HAP-1 (cell line): Measurements from ENCODE around the gene TMC5.

Source experiments
- DNase-seq, 2 experiments: peaks; one replicate each; pipeline ENCODE4 v3.0.0-alpha.2; 2016 to 2020; ENCODE audit warnings: low spot score in 2 of 2
- H3K27me3 ChIP-seq: fragments of 250-450 bp; sonication (Bioruptor Pico); 2 replicates; pipeline ENCODE4 v1.5.1; 2020; ENCODE audit warnings: low read depth, mild to moderate bottlenecking, moderate library complexity
- H3K36me3 ChIP-seq: fragments of 250-450 bp; sonication (Bioruptor Pico); replicated peaks from 2 replicates; pipeline ENCODE4 v1.5.1; 2020; ENCODE audit warnings: mild to moderate bottlenecking
- H3K4me1 ChIP-seq: fragments of 250-450 bp; sonication (Bioruptor Pico); 2 replicates; pipeline ENCODE4 v1.5.1; 2020; ENCODE audit warnings: mild to moderate bottlenecking
- H3K4me3 ChIP-seq: fragments of 250-450 bp; sonication (Bioruptor Pico); 2 replicates; pipeline ENCODE4 v1.5.1; 2020; ENCODE audit warnings: mild to moderate bottlenecking, moderate library complexity
- H3K9me3 ChIP-seq: fragments of 250-450 bp; sonication (Bioruptor Pico); 2 replicates; pipeline ENCODE4 v1.5.1; 2020; ENCODE audit warnings: mild to moderate bottlenecking, moderate library complexity
- in situ Hi-C: fragments of 300-500 bp; cut with MboI; formaldehyde crosslinking; loops from 3 replicates; pipeline ENCODE4 v1.14.3; 2020; ENCODE audit warnings: low sequenced_read_pairs, inconsistent platforms, mixed read lengths

Gene TMC5

DNA sequence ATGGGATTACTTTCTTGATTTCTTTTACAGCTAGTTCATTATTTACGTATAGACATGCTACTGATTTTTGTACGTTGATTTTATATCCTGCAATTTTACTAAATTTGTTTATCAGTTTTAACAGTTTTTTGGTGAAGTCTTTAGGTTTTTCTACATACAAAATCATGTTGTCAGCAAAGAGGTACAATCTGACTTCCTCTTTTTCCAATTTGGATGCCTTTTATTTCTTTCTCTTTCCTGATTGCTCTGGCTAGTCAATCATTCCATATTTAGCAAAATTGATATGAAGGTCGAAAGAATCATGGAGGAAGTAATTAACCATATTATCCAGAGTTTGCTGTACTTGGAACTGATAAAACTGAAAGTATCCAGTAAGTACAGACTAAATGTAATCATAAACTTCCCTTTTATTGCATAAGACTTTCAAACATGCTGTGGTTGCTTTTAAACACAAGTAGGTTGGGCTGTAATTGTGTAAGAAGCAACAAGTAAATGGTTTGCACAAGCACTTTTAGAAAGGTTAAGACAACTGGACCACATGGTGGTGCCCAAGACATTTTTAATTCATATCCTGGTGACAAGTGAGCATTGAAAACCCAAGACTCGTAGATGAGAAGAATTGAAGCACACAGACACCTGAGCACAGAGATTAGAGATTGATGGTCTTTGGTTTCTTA is 95.8 kb downstream of the TMC5 start:
- in situ Hi-C loops: loop anchor here (25.0 kb wide), 1 partner anchor 701 kb away; the partner anchor contains the start of gene ARL6IP1
- Histone ChIP-seq H3K4me1 (peaks cover 4% of the 10 kb centered on the region; the same call in 1 of the 2 replicates), H3K36me3 (peaks cover 46% of the 10 kb centered on the region), H3K4me3 (no peak overlapping the region), H3K27me3 (no peaks in the 10 kb centered on the region), H3K9me3 (no peaks in the 10 kb centered on the region)
- DNase-seq: no peak

DNA sequence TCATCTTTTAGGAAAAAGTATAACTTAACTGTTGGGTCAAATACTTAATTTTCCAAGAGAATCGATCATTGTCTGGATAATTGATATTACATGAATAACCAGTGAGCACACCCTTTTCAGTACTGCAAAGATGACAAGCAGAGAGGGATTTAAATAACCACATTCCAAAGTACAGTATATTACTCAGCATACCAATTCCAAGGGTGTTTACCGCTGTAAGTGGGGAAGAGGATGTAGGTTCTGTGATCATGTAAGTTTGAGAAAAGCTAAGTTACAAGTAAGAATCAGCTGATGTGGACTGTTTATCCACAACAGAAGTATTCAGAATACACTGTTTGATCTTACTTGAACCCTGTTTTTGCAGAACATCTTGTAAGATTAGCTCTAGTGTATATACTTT is 98.1 kb downstream of the TMC5 start:
- no peaks in the 10 kb centered on the region for H3K27me3 ChIP-seq
- peaks cover 18% of the 10 kb centered on the region for H3K4me1 ChIP-seq
- no peak for DNase-seq
- H3K4me3 ChIP-seq: no peak overlapping the region
- H3K9me3 ChIP-seq: no peaks in the 10 kb centered on the region
- H3K36me3 ChIP-seq: peaks cover 39% of the 10 kb centered on the region
- in situ Hi-C loops: loop anchor here (25.0 kb wide), 1 partner anchor 703 kb away; the partner anchor contains the start of gene ARL6IP1

DNA sequence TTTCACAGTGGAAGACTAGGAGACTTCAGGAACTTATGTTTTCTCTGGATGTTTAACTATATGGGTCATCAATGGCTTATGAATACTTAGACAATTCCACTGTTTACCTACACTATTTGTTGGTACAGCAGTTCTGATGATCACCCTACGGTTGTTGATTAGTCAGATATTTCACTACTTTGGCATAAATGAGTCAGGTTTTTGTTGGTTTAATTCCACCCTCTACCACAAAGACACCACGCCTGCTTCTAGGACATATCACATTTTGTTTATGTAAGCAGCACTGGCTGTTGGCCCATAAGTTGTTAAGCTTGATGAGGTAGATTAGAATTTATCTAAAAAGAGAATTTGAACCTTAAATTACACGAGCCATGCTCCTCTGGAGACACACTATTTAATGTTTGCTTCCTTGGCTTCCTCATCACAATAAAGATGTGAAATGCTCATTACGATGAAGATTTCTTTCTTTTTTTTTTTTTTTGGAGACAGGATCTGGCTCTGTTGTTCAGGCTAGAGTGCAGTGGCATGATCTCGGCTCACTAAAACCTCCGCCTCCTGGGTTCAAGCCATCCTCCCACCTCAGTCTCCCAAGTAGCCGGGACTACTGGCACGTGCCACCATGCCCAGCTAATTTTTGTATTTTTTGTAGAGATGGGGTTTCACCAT is 99.9 kb downstream of the TMC5 start:
- Histone ChIP-seq H3K36me3 (peaks cover 38% of the 10 kb centered on the region), H3K4me1 (peaks cover 27% of the 10 kb centered on the region), H3K4me3 (no peak overlapping the region), H3K9me3 (no peaks in the 10 kb centered on the region), H3K27me3 (no peaks in the 10 kb centered on the region)
- no peak for DNase-seq
- in situ Hi-C loops: loop anchor here (25.0 kb wide), 1 partner anchor 705 kb away; the partner anchor contains the start of gene ARL6IP1

DNA sequence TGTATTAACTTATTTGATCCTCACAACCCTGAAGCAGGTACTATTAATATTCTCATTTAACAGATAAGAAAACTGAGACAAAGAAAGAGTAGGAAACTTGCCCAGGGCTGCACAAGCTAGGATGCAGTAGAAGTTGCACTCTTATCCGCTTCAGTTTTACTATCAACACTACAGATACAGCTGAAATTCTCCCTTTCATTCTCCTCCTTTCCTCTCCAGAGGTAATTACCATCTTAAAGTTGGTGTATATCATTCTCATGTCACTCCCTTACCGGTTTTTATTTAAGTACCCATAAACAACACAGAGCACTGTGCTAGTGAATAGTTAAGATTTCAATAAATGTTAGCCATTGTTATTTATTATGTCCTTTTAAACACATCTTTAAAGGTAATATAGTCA is 100.7 kb downstream of the TMC5 start:
- peaks cover 37% of the 10 kb centered on the region for H3K36me3 ChIP-seq
- no peak for DNase-seq
- no peak overlapping the region for H3K4me3 ChIP-seq
- no peaks in the 10 kb centered on the region for H3K9me3 ChIP-seq
- H3K27me3 ChIP-seq: no peaks in the 10 kb centered on the region
- H3K4me1 ChIP-seq: peaks cover 30% of the 10 kb centered on the region
- in situ Hi-C loops: loop anchor here (25.0 kb wide), 1 partner anchor 706 kb away; the partner anchor contains the start of gene ARL6IP1

DNA sequence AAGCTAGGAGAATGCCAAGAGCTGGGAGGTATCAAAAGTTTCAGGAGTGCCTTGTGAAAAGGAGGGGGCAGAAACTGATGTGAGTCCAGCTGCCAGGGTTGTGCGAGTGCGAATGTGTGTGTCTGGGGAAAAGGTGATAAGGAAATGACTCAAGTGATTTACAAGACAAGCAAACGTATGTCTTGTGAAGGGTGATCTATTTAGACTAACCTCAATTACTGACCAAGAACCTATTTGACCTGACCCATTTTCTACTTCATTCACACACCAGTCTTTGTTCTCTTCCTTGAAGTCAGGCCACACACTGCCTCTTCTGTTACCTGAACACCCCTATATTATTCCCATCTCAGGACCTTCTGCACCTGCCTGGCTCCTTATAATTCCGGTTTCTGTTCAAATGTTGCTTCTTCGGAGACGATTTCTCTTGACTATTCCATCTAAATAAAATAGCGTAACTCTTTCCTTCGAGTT is 103.2 kb downstream of the TMC5 start:
- DNase-seq: peak; percentile 20 to 28
- no peaks in the 10 kb centered on the region for H3K9me3 ChIP-seq
- in situ Hi-C loops: loop anchor here (10.0 to 25.0 kb wide), 2 partner anchors 436 to 709 kb away; partner anchors contain the start of gene ARL6IP1
- peak overlapping the region; percentile 84 for H3K4me3 ChIP-seq
- H3K4me1 ChIP-seq: peaks cover 39% of the 10 kb centered on the region
- H3K27me3 ChIP-seq: no peaks in the 10 kb centered on the region
- peaks cover 25% of the 10 kb centered on the region for H3K36me3 ChIP-seq

DNA sequence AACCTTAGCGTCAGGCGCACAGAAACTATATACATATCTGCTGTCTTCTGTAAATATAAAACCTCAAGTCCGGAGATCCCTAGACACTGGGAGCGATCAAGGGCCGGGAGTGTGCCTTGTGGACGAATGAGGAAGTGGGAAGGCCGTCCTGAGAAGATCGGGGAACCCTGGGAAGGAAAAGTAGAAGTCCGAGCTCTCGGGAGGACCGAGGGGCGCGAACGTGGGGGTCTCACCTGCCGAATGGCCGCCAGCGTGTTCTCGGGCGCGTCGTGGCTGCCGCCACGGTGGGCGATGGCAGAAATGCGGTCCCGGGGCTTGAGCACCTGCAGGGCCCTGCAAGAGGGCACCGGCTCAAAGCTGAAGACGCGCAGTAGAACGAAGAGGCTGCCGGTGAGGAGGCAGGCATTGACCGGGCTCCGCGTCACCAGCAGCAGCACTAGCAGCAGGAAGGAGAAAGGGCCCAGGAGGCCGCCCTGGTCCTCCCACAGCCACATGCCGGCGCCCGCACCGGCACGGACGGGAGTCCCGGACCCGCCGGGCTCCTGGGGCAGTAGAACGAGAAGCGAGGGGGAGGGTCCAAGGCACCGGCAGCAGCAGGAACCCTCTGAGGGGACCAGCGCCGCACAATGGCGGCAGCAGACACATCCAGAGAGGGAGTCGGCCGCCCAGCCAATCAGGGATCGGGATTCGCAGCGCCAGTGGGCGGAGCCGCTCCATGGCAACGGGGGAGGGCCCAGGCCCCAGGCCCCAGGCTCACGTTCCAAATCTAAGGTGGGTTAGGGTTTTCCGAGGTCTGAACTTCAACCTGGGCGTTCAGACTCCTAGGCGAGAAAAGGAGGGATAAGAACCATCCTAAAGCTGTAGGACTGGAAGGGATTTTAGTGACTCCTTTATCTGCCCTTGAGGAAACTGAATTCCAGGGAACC is 104.1 kb downstream of the TMC5 start, which contains the start of gene GDE1:
Gene GDE1, minus strand, starts transcription at position 628 of the 926 bp plus-strand sequence. Its CDS starts 134 bp downstream, at position 494.
- DNase-seq: peak; percentile 92 to 97
- Histone ChIP-seq H3K4me3 (peak within 1 kb of the TSS; percentile 84), H3K9me3 (no peaks in the 10 kb centered on the region), H3K36me3 (peaks cover 17% of the 10 kb centered on the region), H3K4me1 (peaks cover 48% of the 10 kb centered on the region), H3K27me3 (no peaks in the 10 kb centered on the region)
- in situ Hi-C loops: loop anchor here (10.0 to 25.0 kb wide), 2 partner anchors 437 to 709 kb away; partner anchors contain the start of gene ARL6IP1

DNA sequence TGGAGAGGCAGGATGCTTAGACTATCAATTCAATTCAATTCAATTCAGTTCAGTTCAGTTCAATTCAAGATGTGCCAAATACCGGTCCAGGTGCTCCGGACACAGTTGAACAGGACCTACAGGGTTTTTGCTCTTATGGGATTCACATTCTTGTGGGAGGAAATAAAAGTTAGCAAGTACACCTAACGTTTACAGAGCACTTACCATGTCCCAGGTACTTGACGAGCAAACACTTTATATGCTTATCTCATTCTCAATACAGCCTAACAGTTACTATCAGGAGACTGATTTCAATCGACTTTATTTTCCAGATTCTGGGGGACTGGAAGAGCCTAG is 104.7 kb downstream of the TMC5 start:
- Histone ChIP-seq H3K36me3 (peaks cover 10% of the 10 kb centered on the region), H3K4me1 (peaks cover 51% of the 10 kb centered on the region), H3K4me3 (peak overlapping the region; percentile 84), H3K27me3 (no peaks in the 10 kb centered on the region), H3K9me3 (no peaks in the 10 kb centered on the region)
- no peak for DNase-seq
- in situ Hi-C loops: loop anchor here (10.0 to 25.0 kb wide), 2 partner anchors 438 to 710 kb away; partner anchors contain the start of gene ARL6IP1

DNA sequence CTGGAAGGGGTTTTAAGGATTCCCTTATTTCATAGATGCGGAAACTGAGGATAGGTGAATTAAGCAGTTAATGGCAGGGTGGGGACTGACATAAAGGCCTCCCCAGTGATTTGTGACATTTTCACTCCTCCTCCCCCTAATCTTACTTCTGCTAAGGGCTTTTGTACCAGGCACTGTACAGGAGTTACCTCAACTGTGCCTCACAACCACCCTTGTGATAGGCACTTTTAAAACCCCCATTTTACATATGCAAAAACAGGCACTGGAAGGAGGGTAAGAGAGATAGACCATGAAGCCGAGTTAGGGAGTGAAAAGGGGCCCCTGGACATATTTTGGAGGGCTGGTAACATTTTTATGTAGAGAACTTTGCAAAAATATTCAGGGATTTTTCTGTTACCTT is 105.1 kb downstream of the TMC5 start:
- no peaks in the 10 kb centered on the region for H3K9me3 ChIP-seq
- peaks cover 12% of the 10 kb centered on the region for H3K36me3 ChIP-seq
- no peak for DNase-seq
- H3K4me1 ChIP-seq: peaks cover 55% of the 10 kb centered on the region
- in situ Hi-C loops: loop anchor here (10.0 to 25.0 kb wide), 2 partner anchors 438 to 710 kb away; partner anchors contain the start of gene ARL6IP1
- no peak overlapping the region for H3K4me3 ChIP-seq
- H3K27me3 ChIP-seq: no peaks in the 10 kb centered on the region

DNA sequence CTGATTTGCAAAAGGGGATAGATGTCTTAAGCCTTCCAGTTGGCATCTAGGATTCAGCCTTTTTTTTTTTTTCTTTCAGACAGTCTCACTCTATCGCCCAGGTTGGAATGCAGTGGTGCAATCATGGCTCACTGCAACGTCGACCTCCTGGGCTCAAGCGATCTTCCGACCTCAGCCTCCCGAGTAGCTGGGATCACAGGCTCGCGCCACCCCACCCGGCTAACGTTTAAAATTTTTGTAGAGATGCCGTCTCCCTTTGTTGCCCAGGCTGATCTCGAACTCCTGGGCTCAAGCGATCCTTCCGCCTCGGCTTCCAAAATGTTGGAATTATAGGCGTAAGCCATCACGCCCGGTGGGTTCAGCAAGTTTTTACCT is 105.5 kb downstream of the TMC5 start:
- H3K4me3 ChIP-seq: peak overlapping the region; percentile 94
- no peaks in the 10 kb centered on the region for H3K27me3 ChIP-seq
- in situ Hi-C loops: loop anchor here (10.0 to 25.0 kb wide), 2 partner anchors 438 to 711 kb away; partner anchors contain the start of gene ARL6IP1
- no peak for DNase-seq
- H3K9me3 ChIP-seq: no peaks in the 10 kb centered on the region
- peaks cover 57% of the 10 kb centered on the region for H3K4me1 ChIP-seq
- H3K36me3 ChIP-seq: peaks cover 16% of the 10 kb centered on the region

DNA sequence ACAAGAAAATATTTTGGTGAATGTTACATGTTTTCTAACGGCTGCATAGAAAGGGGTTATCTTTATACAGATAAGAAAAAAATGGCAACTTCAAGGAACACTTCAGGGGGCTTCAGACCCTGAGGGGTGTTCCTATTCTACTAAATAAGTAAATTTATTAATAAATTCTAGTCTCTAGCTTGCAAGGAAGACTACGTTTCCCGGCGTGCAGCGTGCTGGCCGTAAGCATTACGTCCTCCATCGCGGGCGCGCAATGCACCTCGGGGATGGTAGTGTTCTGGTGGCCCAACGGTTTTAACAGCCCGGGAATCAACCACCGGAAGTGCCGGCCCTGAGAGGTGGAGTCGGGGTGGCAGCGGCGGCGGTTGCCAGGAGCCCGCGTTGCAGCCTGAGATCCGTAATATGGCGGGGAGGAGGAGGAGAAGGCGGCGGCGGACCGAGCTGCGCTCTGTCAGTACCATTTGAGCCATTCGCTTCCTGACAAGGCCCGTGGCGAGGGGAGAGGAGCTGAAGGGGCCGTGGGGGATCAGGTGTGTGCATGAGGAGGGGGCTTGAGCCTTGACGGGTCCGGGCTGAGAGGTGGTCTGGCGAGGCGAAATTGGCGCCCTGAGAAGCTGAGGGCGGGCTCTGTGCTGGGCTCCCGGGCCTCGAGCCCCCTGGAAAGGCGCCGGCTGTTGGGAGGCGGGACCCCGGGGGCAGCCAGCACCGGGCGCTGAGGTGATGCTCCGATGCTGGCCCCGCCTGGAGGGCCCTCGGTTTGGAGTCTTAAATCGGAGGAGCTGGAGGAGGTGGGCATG is 106.1 kb downstream of the TMC5 start, which contains the start of gene CCP110:
Gene CCP110, plus strand, starts transcription at position 384 of the 797 bp plus-strand sequence. CDS start 3,940 bp downstream, outside the sequence.
- peaks cover 22% of the 10 kb centered on the region for H3K36me3 ChIP-seq
- in situ Hi-C loops: loop anchor here (10.0 to 25.0 kb wide), 2 partner anchors 439 to 711 kb away; partner anchors contain the start of gene ARL6IP1
- peak; percentile 86 to 97 for DNase-seq
- no peaks in the 10 kb centered on the region for H3K27me3 ChIP-seq
- no peaks in the 10 kb centered on the region for H3K9me3 ChIP-seq
- peaks cover 51% of the 10 kb centered on the region for H3K4me1 ChIP-seq
- H3K4me3 ChIP-seq: peak within 1 kb of the TSS; percentile 94

DNA sequence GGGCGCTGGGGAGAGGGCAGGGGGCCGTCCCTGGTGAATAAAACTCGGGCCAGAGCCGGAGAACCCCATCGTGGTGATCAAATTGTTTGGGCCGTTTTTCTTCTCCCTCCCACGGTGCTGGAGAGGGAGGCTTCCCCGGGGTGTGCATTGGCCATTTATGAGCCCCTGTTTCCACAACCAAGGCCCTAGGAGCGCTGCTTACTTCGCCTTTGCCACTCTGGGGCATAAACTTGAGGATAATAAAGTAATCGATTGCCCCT is 106.6 kb downstream of the TMC5 start:
- no peak for DNase-seq
- H3K27me3 ChIP-seq: no peaks in the 10 kb centered on the region
- H3K4me1 ChIP-seq: peaks cover 47% of the 10 kb centered on the region
- peak overlapping the region; percentile 94 for H3K4me3 ChIP-seq
- H3K9me3 ChIP-seq: no peaks in the 10 kb centered on the region
- in situ Hi-C loops: loop anchor here (10.0 to 25.0 kb wide), 2 partner anchors 439 to 712 kb away; partner anchors contain the start of gene ARL6IP1
- peaks cover 26% of the 10 kb centered on the region for H3K36me3 ChIP-seq

DNA sequence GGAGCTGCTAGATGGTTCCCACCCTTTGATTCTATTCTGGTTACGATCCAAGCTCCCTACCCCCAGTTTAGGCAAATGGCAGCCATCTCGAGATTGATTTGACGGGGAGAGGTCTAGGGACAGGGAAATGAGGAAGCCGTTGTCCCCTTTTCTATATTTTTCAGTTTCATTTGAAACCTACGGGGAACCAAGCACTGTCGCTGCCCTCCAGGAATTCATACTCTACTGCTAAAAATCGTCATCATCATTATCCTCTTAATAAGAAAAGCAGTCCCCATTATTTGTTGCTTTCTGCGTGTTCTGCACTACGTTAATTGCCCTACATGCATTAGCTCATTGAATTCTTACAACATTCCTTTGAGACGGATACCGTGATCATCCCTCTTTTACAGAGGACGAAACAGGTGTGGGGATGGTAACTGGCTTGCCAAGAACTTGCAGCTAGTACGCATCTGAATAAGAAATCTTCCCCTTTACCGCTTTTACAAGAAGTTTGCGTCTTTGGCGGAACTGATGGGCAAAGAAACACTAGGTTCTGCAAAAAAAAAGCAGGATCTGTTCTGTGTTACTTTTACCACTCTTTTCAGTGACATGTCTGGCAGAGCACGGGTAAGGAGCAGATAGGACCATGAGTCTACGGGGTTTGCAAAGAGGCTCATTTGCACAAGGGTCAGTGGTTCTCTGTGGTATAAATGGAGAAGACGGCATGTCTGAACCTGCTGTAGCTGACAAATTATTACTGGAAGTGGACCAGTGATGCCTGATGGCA is 107.1 kb downstream of the TMC5 start:
- peaks cover 23% of the 10 kb centered on the region for H3K36me3 ChIP-seq
- no peaks in the 10 kb centered on the region for H3K9me3 ChIP-seq
- in situ Hi-C loops: loop anchor here (10.0 to 25.0 kb wide), 2 partner anchors 440 to 712 kb away; partner anchors contain the start of gene ARL6IP1
- H3K4me3 ChIP-seq: peak overlapping the region; percentile 94
- peaks cover 45% of the 10 kb centered on the region for H3K4me1 ChIP-seq
- DNase-seq: peak; percentile 19 to 24
- H3K27me3 ChIP-seq: no peaks in the 10 kb centered on the region
